NB4 (cell line): ENCODE measurements around the gene SELENOW.

Experiments
- CTCF ChIP-seq: IDR thresholded peaks from one replicate; pipeline ENCODE4 v1.5.1; 2012; ENCODE audit warnings: low read depth, low read length
- MAX ChIP-seq: IDR thresholded peaks from 2 replicates; pipeline ENCODE4 v1.6.1; 2011; ENCODE audit warnings: low read depth, low read length
- POLR2A ChIP-seq: IDR thresholded peaks from 2 replicates; pipeline ENCODE4 v1.6.1; 2011; ENCODE audit warnings: mild to moderate bottlenecking; ENCODE audit not compliant: insufficient read length; ENCODE audit errors: extremely low read depth

GRCh38 chr19:47794526-47794925, 16.0 kb downstream of the SELENOW start:
- TF ChIP-seq CTCF (peak; percentile 50), POLR2A (no peak), MAX (no peak)
